Cerebellar nuclear complex (tissue), 1 donor: ENCODE results near the gene UNC119.

Experiments
- DNase-seq, 2 experiments: peaks; one replicate each; lab custom pipeline; 2025; lab: John Stamatoyannopoulos, UW

The UNC119 gene

DNA sequence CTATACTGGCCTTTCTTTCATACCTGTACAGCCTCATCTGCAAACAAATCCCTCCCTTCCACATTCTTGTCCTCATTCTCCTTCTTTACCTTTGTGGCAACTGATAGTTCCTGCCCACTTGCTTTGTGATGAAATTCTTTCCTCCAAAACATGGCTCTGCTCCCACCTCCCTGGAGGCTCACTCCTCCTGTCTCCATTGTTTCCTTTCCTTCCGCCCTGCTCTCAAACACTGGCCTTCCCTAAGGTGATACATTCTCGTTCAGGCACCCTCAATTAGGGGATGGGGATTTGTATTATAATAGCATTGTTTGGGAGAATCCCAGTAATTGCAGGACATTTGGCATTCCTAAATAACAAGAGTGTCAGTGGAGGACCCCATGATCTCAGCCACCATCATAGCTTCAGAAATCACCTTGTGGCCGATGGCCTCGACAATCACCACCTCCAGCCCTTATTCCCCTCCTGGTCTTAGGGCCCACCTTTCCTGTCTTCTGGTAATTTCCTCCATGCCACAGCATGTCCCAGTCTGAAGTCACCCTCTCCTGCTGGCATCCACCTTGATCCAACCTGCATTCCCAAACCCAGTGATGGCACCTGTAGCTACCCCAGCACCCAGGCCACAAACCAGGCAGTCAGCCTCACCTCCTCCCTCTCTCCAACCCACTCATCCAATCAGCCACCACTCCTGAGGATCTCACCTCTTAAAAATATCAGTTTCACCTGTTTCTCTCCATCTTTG, 7.9 kb downstream of the UNC119 start:
- DNase-seq: no peak

DNA sequence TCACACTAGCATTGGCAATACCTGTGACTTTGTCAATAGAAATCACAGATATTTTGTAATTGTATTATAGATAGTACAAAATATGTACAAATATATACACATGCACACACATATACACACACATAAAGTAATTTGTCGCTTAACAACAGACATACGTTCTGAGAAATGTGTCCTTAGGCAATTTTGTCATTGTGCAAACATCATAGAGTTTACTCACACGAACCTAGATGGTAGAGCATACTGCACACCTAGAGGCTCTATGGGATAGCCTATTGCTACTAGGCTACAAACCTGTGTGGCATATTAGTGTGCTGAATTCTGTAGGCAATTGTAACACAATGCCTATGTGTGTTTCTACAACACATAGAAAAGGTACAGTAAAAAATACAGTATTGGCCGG, 11.0 kb downstream of the UNC119 start:
- no peak for DNase-seq

DNA sequence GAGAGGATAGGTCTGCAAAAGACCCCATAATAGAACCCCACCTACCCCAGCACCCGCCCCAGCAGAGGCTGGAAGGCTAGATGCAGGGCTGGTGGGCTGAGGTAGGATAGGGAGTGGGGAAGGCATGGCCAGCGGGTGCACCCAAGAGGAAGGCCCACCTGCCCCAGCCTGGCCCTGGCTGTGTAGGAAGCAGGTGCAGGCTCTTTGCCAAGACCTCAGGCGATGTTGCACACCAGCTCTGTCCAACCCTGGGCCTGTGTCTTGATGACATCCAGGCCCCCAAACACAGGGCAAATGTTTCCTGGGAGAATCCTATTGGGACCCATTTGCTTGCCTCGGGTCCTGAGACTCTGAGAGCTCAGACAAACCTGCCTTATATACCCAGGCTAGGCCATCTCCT, 12.2 kb downstream of the UNC119 start:
- no peak for DNase-seq

DNA sequence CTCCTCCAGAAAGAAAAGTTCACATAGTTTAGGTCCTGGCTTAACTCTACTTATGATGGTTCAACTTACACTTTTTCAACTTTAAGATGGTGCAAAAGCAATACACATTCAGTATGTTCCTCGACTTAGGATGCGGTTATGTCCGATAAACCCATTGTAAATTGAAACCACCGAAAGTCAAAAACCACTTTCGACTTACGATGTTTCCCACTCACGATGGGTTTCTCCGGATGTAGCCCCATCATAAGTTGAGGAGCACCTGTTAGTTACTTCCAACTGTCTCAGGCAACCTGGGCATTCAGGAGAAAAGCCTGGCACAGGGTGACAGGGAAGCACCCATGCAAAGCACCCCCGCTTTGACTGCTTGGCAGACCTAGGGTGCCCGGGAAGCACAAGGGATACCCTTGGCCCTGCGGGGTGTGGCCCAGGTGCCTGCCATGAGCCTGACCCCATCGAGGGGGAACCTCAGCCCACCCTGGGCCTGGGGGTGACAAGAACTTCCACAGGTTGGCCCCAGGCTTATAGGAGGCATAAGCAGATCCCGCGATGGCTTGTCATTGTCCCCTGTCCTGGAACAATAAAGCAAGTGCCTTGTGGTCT, 14.0 kb downstream of the UNC119 start:
- no peak for DNase-seq

DNA sequence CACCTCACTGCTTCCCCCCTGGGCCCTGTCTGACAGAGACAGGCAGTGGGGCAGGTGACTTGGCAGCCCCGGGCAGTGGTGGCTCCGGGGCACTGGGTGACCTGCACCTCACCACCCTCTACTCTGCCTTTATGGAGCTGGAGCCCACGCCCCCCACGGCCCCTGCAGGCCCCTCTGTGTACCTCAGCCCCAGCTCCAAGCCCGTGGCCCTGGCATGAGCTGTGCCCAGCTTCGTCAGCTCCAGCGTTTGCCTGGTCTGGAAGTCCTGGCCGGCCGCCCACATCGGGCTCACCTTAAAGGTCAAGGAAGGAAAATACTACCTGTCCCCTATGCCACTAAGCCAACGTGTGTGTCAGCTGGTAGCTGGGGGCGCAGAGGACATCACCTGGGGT, 15.2 kb downstream of the UNC119 start:
- no peak for DNase-seq

DNA sequence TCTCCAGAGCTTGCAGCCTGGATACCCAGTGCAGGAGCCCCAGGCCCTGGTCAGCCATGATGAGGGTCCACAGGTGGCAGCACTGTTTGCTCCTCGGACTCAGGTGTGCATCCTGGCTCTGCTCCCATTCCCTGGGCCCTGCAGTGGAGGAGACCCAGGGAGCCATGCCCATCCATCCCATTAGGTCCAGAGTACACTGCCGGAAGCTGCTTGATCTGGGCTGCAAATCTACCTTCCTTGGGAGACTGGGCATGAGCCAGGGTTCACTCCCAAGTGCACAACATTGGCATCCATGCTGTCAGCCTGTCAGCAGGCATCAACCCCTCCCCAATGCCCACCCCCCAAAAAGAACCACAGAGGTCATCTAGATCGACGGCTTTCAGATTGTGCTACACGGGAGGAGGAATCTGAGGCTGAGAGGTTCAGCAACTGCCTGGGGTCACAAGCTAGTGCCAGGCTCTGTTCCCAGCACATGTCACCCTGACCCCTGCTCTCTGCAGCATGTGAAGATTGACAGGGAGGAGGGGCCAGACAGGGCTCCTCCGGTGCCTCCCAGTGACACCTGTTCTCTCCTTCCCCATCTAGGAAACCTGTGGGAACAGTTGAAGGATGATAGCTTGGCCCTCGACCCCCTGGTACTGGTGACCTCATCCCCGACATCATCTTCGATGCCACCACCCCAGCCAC, 15.7 kb downstream of the UNC119 start:
- no peak for DNase-seq

DNA sequence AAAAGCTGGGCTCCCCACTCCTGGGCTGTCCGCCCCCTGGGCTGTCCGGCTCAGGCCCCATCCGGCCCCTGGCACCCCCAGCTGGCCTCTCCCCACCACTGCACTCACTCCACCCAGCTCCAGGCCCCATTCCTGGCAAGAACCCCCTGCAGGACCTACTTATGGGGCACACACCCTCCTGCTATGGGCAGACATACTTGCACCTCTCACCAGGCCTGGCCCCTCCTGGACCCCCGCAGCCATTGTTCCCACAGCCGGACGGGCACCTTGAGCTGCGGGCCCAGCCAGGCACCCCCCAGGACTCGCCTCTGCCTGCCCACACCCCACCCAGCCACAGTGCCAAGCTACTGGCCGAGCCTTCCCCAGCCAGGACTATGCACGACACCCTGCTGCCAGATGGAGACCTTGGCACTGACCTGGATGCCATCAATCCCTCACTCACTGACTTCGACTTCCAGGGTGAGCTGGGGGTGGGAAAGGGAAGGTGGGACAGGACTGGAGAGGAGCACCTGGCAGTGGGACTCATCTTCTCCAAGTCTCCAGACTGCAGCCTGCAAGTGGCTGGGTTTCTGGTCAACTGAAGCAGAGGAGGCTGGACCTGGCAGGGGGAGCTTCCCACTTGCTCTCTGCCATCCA, 17.6 kb downstream of the UNC119 start:
- no peak for DNase-seq

DNA sequence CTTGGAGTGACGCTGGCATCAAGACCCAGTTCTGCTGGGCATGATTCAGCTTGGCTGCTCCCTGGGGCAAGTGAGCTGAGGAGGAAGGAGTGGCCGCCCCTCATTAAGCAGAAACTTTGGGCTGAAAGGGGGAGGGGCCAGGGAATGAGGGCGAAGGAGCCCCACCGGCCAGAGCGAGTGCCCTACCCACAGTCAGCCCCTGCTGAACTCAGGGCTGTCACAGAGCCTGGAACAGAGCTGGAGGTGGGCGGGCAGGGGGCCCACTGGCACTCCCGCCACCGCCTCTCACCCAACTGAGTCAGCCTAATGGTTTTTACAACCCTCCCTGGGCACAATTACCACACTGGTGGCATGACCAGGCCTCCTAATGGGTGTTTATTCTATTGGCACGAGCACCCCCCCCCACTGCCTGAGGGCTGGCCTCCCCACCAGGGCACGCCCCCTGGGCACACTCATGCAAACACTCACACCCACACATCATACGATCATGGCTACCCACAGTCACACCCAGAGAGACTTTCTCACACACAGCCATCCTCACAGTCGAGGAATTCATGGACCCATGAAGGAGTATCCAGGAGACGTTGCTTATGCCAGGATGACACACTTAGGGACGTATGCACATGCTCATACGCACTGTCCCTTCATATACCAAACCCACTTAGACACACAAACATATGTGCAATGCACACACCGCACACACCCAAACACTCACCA, 19.2 kb downstream of the UNC119 start:
- DNase-seq: no peak

DNA sequence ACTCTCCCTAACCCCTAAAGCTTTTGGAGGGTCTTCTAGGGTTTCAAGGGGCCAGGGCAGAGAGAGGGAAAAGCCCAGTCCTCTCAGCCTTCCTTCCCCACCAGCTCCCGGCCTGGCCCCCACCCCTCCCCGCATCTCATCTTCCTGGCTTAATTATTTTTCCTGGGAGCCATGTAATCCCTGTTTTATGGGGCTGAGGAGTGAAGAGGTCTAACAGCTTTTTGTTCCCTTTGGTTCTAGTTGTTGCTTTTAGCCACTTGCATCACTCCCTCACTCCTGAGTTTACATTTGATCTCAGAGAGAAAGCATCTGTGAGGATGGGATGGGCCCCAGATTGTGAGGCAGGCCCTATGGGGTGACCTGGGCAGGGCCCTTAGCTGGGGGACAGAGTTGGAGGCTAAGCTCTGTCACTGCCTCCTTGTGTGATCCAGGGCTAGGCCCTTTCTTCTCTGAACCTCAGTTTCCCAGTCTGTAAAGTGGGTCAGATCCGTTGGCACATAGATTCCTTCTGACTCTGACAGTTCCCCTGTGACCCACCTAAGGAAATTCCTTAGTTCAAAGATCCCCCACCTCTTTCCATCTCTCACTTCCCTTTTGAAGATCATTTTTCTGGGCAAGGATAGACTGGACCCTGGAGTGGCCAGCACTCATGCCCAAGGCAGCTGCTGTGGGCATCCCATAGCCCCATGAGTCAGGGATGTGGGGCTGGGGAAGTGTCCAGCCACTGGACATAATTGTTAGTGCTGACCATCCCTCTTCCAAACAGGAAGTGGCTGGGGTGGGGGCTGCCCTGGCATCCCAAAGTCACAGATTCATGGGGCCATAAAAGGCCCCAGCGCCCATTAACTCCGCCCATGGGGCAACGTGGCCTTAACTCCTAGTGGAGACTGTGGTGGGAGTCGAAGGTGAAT, 20.1 kb downstream of the UNC119 start:
- DNase-seq: no peak

DNA sequence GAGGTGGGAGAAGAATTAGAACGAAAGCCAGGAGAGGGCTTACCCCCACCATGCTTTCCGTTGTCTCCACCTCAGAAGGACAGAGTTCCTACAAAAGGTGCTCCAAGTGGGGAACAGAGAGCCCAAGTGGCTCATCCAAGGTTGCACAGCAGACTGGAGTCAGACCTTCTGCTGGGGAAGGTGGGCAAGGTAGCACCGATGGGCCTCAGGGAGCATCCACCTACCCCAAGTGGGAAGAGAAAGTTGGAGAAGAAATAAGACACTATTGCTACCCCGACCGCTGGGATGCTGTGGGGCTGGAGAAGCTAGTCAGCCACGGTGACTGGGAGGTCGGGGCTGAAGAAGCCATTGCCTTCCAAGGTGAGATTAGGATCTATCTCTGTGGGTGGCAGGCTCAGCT, 21.5 kb downstream of the UNC119 start:
- no peak for DNase-seq

DNA sequence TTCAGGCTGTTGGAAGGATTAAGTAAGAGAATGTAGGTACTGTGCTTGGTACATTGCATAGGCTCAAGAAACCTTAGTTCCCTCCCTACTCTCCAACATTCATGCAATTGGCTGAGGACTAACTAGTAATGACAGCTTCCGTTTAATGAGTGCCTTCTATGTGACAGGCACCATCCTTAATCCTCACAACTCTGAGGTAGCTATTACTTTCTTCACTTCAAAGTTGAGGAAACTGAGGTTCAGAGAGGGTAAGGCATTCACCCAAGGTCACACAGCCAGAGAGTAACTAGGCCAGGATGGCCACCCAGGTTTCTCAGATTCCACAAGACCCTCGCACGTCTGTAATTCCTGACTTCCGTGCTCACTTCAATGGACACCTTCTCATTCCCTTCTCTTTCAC, 22.2 kb downstream of the UNC119 start:
- DNase-seq: no peak

DNA sequence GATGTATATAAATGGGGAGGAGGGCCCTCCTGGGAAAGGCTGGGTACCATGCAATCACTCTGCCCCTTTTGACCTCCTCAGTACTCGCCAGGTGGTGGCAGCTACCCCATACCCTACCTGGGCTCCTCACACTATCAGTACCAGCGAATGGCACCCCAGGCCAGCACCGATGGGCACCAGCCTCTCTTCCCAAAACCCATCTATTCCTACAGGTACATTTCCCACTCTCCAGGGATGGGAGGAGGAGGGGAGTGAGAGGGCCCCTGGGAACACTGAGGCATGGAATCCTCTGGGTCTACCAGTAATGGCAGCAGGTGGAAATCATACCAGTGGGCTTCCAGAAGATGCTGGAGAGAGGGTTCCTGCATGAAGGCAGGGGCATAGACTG, 23.4 kb downstream of the UNC119 start:
- DNase-seq: no peak

DNA sequence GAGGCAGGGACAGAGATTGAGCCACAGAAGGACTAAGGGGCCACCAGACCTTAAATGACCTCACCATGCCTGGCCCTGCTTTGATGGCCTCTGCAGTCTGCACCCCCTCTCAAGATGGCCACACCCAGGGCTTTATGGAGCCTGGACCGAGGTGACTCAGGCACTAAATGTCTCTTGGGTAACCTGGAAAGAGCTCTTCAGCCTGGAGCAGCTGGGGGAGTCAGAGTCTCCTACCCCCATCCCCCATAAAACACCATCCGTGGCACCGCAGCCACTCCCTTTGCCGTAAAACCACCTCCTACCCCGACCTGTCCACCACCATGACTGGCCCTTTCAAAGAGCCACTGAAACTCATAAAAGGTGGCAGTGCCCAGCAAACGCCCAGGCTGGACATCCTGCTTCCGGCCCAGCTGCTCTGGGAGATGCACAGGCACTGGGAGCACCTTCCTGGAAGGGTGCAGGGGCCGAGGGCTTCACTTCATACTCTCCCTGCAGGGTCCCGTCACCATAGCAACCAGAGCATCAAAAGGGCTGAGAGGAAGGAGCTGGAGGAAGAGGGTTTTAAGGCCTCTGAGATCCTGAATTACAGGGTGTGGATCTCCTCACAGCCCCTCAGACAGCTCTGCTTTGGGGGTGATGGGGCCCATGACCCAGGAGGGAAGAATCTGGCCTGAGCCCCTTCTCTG, 24.0 kb downstream of the UNC119 start:
- DNase-seq: no peak

DNA sequence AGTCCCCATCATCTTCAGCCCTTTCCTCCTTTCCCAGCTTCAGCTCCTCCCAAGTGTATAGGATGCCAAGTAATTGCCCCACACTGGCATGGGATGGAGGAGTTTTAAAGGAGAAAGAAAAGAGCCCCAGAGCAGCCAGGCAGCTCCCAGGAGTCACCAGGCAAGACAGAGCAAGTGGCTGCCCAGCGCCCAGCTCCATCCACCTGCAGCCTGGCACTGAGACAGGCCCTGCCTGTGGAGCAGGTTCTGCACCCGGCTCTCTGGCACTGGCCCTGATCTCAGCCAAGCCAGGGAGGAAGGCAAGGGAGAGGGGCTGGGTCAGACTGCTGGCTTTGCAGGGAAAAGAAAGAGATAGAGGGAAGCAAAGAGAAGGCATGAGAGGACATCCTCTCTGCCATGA, 24.6 kb downstream of the UNC119 start:
- DNase-seq: no peak

DNA sequence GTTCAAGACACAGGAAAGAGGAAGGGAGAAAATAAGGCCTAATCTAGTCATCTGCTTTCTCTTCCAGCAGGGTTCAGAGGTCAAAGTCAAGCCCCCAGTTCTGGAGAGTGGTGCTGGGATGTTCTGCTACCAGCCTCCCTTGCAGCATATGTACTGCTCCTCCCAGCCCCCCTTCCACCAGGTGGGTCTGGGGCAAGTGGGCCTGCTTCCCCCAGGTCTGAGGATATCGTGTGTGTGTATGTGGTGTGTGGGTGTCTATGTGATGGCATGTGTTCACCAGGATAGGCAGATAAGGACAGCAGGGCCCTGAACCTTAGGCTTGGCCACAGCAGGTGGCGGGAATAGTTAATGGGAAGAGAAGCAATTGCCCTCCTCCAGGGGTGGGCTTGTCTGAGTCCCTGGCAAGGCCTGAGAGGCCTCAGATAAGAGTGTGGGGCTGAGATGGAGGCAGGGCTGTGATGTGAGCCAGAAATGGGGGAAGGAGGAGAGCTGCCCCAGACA, 25.2 kb downstream of the UNC119 start:
- no peak for DNase-seq

DNA sequence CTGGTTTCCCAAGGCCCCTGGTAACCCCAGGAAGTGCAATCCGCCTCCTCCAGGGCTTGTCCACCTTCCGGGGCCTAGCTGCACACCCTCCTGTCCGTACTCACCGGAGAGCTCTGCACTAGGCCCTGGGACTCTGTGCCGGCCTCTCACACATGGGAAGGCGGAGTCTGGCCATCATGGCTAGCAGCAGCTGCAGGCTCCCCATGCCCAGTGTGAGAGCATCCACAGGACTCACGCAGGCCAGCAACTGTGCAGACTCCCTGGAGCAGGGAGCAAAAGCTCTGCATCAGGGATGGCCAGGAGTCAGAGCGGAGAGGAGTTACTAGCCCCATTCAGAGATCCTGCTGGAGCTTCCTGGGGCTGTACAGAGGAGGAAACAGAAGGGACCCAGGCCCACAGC, 26.0 kb downstream of the UNC119 start:
- no peak for DNase-seq

DNA sequence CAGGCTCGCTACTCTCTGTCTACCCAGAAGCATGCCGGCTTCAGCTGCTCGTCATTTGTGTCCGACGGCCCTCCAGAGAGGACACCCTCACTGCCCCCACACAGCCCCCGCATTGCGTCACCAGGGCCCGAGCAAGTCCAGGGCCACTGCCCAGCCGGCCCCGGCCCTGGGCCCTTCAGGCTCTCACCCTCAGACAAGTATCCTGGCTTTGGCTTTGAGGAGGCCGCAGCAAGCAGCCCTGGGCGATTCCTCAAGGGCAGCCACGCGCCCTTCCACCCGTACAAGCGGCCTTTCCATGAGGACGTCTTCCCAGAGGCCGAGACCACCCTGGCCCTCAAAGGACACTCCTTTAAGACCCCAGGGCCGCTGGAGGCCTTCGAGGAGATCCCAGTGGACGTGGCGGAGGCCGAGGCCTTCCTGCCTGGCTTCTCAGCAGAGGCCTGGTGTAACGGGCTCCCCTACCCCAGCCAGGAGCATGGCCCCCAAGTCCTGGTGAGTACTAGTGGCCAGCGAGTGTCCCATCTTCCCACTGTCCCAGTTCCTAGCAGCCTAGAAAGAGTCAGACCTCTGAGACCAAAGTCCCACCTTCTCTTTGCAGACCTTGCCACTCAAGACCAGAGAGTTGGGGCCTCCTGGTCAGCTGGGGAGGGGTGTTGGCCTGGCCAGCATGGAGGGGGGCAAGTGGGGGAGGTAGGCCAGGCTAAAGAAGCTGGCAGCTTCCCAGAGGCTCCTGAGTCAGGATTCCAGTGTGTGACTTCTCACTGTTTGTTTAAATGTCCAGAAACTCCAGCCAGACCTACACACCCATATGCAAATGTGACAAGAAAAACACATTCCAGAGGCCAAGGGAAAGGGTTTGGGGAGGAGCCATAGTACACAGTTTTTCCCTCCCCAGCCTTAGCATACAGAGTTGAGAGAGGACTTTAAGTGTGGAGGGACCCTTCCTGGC, 27.7 kb downstream of the UNC119 start:
- DNase-seq: no peak

DNA sequence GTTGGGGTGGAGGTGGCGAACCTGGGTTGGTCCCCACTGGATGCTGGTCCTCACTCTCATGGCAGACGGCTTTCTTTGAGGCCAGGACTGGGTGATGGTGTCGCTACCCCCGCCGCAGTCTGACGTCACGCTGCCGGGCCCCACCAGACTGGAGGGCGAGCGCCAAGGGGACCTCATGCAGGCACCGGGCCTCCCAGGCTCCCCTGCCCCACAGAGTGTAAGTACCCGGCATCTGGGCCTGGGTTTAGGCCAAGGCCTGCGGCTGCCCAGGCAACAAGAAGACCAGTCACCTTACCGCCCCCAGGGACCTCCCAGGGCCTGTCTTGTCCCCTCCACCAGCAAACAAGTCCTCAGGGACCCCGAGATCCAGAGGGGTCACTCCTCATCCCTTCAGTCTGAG, 28.5 kb downstream of the UNC119 start:
- DNase-seq: no peak

DNA sequence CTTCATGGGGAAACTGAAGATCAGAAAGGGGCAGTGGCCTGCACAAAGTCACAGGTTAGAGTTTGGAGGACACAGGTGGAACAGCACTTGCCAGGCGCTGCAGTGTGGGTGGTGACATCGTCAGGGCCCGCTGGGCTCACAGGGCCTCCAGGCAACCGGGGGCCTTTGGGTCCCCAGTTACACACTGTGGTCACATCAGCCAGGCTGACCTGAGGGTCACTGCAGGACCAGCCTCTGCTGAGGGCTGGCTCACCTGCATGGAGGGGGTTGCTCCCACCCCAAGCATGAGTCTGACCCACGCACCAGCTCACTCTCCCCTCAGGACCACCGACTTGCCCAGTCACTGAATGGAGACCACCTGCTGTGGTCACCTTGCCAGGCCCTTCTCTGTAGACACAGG, 29.2 kb downstream of the UNC119 start:
- no peak for DNase-seq
